GM13977 (cell line): ENCODE data around the gene ERGIC1.

Source experiments
- DNase-seq: peaks from one replicate; pipeline ENCODE4 v3.0.0; 2012; ENCODE audit warnings: low spot score
- in situ Hi-C: fragments of 300-500 bp; cut with MboI; formaldehyde crosslinking; loops from one replicate; pipeline ENCODE4 v1.12.0; 2022; ENCODE audit warnings: low sequenced_read_pairs, low pct_unique_long_range_greater_than_20kb, mixed read lengths, inconsistent platforms; ENCODE audit not compliant: unreplicated experiment
- TF ChIP-seq, protein P1 (sequence below): IDR thresholded peaks from 2 replicates; pipeline ENCODE4 v1.5.1; 2012; ENCODE audit warnings: mild to moderate bottlenecking, control low read depth; ENCODE audit not compliant: insufficient read depth; ENCODE audit errors: extremely low read depth, missing control alignments

ERGIC1 gene

GRCh38 chr5:172795318-172795977 is 38.6 kb upstream of the ERGIC1 start:
- in situ Hi-C loops, result no loop called here
- DNase-seq, result no peak
- TF ChIP-seq, protein P1, sequence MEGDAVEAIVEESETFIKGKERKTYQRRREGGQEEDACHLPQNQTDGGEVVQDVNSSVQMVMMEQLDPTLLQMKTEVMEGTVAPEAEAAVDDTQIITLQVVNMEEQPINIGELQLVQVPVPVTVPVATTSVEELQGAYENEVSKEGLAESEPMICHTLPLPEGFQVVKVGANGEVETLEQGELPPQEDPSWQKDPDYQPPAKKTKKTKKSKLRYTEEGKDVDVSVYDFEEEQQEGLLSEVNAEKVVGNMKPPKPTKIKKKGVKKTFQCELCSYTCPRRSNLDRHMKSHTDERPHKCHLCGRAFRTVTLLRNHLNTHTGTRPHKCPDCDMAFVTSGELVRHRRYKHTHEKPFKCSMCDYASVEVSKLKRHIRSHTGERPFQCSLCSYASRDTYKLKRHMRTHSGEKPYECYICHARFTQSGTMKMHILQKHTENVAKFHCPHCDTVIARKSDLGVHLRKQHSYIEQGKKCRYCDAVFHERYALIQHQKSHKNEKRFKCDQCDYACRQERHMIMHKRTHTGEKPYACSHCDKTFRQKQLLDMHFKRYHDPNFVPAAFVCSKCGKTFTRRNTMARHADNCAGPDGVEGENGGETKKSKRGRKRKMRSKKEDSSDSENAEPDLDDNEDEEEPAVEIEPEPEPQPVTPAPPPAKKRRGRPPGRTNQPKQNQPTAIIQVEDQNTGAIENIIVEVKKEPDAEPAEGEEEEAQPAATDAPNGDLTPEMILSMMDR, result no peak

DNA sequence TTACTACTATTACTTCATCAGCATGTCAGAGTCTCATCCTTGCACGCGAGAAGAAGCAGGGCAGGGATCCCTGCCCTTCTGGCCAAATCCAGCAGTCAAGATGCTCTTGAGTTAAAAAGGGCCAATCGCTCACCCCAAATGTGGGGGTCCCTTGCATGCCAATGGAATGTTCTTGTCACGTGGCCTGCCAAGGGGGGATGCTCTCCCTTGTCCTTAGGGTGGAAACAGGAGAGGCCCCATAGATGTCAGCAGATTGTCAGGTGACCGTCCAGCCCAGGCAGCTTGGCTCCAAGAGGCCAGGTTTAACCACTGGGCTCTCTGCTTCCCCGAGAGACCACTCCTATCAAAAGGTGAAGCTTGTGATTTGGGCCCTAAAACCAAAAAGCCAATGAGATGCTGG is 37.7 kb upstream of the ERGIC1 start:
- in situ Hi-C loops, result no loop called here
- no peak for DNase-seq
- TF ChIP-seq, protein P1, result no peak

GRCh38 chr5:172797771-172798191 is 36.3 kb upstream of the ERGIC1 start:
- in situ Hi-C loops, result no loop called here
- TF ChIP-seq, protein P1, result no peak
- no peak for DNase-seq

DNA sequence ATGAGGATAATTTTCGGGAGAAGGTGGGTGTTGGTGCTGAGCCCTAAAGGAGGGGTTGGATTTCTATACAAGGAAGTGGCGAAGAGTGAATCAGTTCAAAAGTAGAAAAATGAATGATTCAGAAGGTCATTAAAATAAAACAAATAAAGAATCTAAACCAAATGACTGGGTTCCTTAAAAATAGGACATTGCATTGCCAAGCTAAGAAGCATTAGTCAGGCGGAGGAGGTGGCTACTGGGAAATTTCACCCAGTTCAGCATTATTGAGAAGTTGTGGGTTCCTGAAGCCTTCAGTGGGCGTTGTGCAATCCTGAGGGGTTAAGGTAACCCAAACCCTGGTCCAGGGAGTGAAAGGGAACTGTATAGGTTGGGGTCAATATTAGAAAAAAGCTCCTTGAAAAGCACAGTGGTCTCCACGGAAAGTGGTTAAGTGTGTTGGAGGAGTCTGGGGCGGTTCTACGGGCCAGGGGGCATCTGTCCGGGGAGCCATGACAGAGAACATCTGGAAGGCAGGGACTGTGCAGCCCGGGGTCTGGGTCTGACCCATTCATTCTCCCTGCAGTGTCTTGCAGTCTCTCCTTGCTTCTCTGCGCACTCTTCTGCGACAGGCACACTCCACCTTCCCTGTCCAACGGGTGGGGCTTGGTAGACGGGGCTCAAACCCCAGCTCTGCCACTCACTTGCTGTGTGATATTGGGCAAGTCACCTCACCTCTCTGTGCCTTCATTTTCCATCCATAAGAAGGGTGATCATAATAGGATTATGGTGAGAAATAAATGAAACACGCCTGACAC is 35.4 kb upstream of the ERGIC1 start:
- in situ Hi-C loops, result no loop called here
- TF ChIP-seq, protein P1, result no peak
- no peak for DNase-seq

DNA sequence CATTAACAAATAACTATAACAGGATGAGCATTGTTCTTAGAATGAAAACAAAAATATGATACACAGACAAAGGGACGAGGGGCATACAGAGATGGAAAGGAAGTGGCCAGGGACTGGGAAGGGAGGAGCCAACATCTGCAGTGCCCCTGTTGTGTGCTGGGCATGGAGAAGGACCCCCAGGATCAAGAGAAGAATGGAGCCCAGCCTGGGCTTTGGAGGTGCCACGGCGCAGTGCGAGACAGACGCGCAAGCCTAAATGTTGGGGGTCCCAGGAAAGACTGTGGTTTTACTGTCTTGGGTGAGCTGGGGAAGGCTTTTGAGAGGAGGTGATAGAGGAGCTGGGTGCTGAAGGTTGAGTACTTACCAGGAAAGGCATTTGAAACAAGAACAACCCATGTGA is 34.6 kb upstream of the ERGIC1 start:
- DNase-seq, result no peak
- TF ChIP-seq, protein P1, result no peak
- in situ Hi-C loops, result no loop called here

DNA sequence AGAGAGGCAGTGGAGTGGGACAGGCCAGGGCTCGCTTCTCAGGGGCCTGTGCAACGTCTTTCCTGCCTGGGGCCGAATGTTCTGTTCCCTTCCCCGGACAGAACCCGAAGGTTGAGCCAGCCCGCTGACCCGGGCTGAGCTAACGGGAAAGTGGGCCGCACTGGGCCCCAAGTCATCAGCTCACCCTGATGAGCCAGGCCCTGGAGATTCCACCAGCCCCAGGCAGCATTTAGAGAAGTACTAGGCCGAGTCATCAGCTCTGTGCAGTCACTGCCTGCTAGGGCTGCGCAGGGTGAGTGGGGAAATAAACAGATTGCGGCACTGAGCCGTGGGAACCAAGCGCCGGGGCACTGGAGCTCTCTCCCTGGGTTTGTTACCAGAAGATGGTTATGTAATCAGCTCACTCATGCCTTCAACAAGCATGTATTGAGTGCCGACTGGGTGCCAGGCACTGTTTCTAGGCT is 33.9 kb upstream of the ERGIC1 start:
- DNase-seq, result no peak
- TF ChIP-seq, protein P1, result no peak

More for the DNA sequence above, 33.9 kb upstream of the ERGIC1 start:
- in situ Hi-C loops, result no loop called here
